SH-SY5Y (cell line): ENCODE data around the gene TAAR1.

Experiments
- GATA2 ChIP-seq: IDR thresholded peaks from 2 replicates; pipeline ENCODE4 v1.6.1; 2011; ENCODE audit warnings: mild to moderate bottlenecking, low read depth, low read length
- GATA3 ChIP-seq: IDR thresholded peaks from 2 replicates; pipeline ENCODE4 v1.6.1; 2011; ENCODE audit warnings: low read depth, mild to moderate bottlenecking, low read length, moderate library complexity

GRCh38 chr6:132651062-132651461 lies 7.9 kb downstream of the TAAR1 start:
- no peak for TF ChIP-seq GATA3
- no peak for TF ChIP-seq GATA2
